T-helper 2 cell treated with Interferon-gamma antibody and Interleukin-4, amounts not matched to agents 5 μg/mL and 100 μg/mL, for 36 hours (primary cell): ENCODE data around the gene HOXD10.

Experiments
- DNase-seq: peaks from one replicate; pipeline ENCODE4 v3.0.0; 2021; ENCODE audit warnings: low spot score
- H3K27ac Mint-ChIP-seq: one replicate; pipeline ENCODE4 v1.8.0; 2021; ENCODE audit warnings: mild to moderate bottlenecking, mixed read lengths
- H3K27me3 Mint-ChIP-seq: one replicate; pipeline ENCODE4 v1.8.0; 2021; ENCODE audit warnings: low read depth, mixed read lengths
- H3K36me3 Mint-ChIP-seq: one replicate; pipeline ENCODE4 v1.8.0; 2021; ENCODE audit warnings: low read depth, mixed read lengths
- H3K4me1 Mint-ChIP-seq: one replicate; pipeline ENCODE4 v1.8.0; 2021; ENCODE audit warnings: low read depth, mixed read lengths
- H3K4me3 Mint-ChIP-seq: one replicate; pipeline ENCODE4 v1.8.0; 2022; ENCODE audit warnings: mild to moderate bottlenecking, moderate library complexity, mixed read lengths
- H3K9me3 Mint-ChIP-seq: one replicate; pipeline ENCODE4 v1.8.0; 2021; ENCODE audit warnings: mixed read lengths

Gene HOXD10

GRCh38 chr2:176154576-176155252 lies 38.1 kb downstream of the HOXD10 start:
- Mint-ChIP-seq H3K27ac (no peak overlapping the region), H3K4me1 (no peaks in the 10 kb centered on the region), H3K9me3 (no peaks in the 10 kb centered on the region), H3K36me3 (peaks cover 2% of the 10 kb centered on the region), H3K27me3 (peaks cover 84% of the 10 kb centered on the region), H3K4me3 (no peak overlapping the region)
- no peak for DNase-seq

GRCh38 chr2:176155356-176156044 lies 38.9 kb downstream of the HOXD10 start:
- Mint-ChIP-seq H3K4me1 (no peaks in the 10 kb centered on the region), H3K27me3 (peaks cover 82% of the 10 kb centered on the region), H3K27ac (no peak overlapping the region), H3K4me3 (no peak overlapping the region), H3K36me3 (peaks cover 2% of the 10 kb centered on the region), H3K9me3 (no peaks in the 10 kb centered on the region)
- DNase-seq, result no peak

GRCh38 chr2:176156301-176156806 lies 39.8 kb downstream of the HOXD10 start:
- no peak overlapping the region for H3K27ac Mint-ChIP-seq
- no peak for DNase-seq
- no peak overlapping the region for H3K4me3 Mint-ChIP-seq
- H3K36me3 Mint-ChIP-seq, result peaks cover 2% of the 10 kb centered on the region
- H3K27me3 Mint-ChIP-seq, result peaks cover 81% of the 10 kb centered on the region
- H3K9me3 Mint-ChIP-seq, result no peaks in the 10 kb centered on the region
- no peaks in the 10 kb centered on the region for H3K4me1 Mint-ChIP-seq

- H3K9me3 Mint-ChIP-seq, result no peaks in the 10 kb centered on the region
- H3K4me3 Mint-ChIP-seq, result no peak within 1 kb of the TSS
- peaks cover 83% of the 10 kb centered on the region for H3K27me3 Mint-ChIP-seq
- DNase-seq, result no peak
- H3K27ac Mint-ChIP-seq, result peak within 1 kb of the TSS; percentile 76
- H3K36me3 Mint-ChIP-seq, result peaks cover 2% of the 10 kb centered on the region
- no peaks in the 10 kb centered on the region for H3K4me1 Mint-ChIP-seq
These were observed 40.4 kb downstream of the HOXD10 start, which contains the start of gene HOXD3 for GRCh38 chr2:176156807-176157498. HOXD3 (plus strand) TSS chr2:176157307; CDS start chr2:176169115, 11,808 bp downstream.

GRCh38 chr2:176157499-176158185 lies 41.1 kb downstream of the HOXD10 start:
- DNase-seq, result no peak
- peaks cover 84% of the 10 kb centered on the region for H3K27me3 Mint-ChIP-seq
- H3K36me3 Mint-ChIP-seq, result peaks cover 2% of the 10 kb centered on the region
- H3K9me3 Mint-ChIP-seq, result no peaks in the 10 kb centered on the region
- no peak overlapping the region for H3K4me3 Mint-ChIP-seq
- H3K27ac Mint-ChIP-seq, result peak overlapping the region; percentile 76
- no peaks in the 10 kb centered on the region for H3K4me1 Mint-ChIP-seq

GRCh38 chr2:176158186-176158591 lies 41.6 kb downstream of the HOXD10 start:
- H3K4me1 Mint-ChIP-seq, result no peaks in the 10 kb centered on the region
- peaks cover 84% of the 10 kb centered on the region for H3K27me3 Mint-ChIP-seq
- no peak for DNase-seq
- H3K4me3 Mint-ChIP-seq, result no peak overlapping the region
- peaks cover 2% of the 10 kb centered on the region for H3K36me3 Mint-ChIP-seq
- no peaks in the 10 kb centered on the region for H3K9me3 Mint-ChIP-seq
- H3K27ac Mint-ChIP-seq, result peak overlapping the region; percentile 52

- H3K36me3 Mint-ChIP-seq, result peaks cover 2% of the 10 kb centered on the region
- peaks cover 5% of the 10 kb centered on the region for H3K9me3 Mint-ChIP-seq
- no peak for DNase-seq
- no peak overlapping the region for H3K4me3 Mint-ChIP-seq
- H3K27me3 Mint-ChIP-seq, result peaks cover 86% of the 10 kb centered on the region
- H3K27ac Mint-ChIP-seq, result no peak overlapping the region
- no peaks in the 10 kb centered on the region for H3K4me1 Mint-ChIP-seq
These were observed 42.5 kb downstream of the HOXD10 start for GRCh38 chr2:176158855-176159662.

- H3K4me1 Mint-ChIP-seq, result no peaks in the 10 kb centered on the region
- no peak overlapping the region for H3K4me3 Mint-ChIP-seq
- no peak overlapping the region for H3K27ac Mint-ChIP-seq
- peaks cover 87% of the 10 kb centered on the region for H3K27me3 Mint-ChIP-seq
- peaks cover 7% of the 10 kb centered on the region for H3K9me3 Mint-ChIP-seq
- no peak for DNase-seq
- peaks cover 2% of the 10 kb centered on the region for H3K36me3 Mint-ChIP-seq
These were observed 43.2 kb downstream of the HOXD10 start for GRCh38 chr2:176159663-176160250.

- no peaks in the 10 kb centered on the region for H3K4me1 Mint-ChIP-seq
- peaks cover 7% of the 10 kb centered on the region for H3K9me3 Mint-ChIP-seq
- H3K36me3 Mint-ChIP-seq, result peaks cover 2% of the 10 kb centered on the region
- no peak for DNase-seq
- H3K27me3 Mint-ChIP-seq, result peaks cover 87% of the 10 kb centered on the region
- no peak overlapping the region for H3K27ac Mint-ChIP-seq
- no peak overlapping the region for H3K4me3 Mint-ChIP-seq
These were observed 43.8 kb downstream of the HOXD10 start for GRCh38 chr2:176160251-176160985.

- Mint-ChIP-seq H3K27ac (peak overlapping the region; percentile 55), H3K27me3 (peaks cover 88% of the 10 kb centered on the region)
These were observed 44.6 kb downstream of the HOXD10 start for GRCh38 chr2:176160986-176161824.

GRCh38 chr2:176161825-176162626 lies 45.4 kb downstream of the HOXD10 start:
- DNase-seq, result no peak
- Mint-ChIP-seq H3K4me3 (no peak overlapping the region), H3K27ac (no peak overlapping the region), H3K36me3 (peaks cover 2% of the 10 kb centered on the region), H3K27me3 (peaks cover 90% of the 10 kb centered on the region), H3K4me1 (no peaks in the 10 kb centered on the region), H3K9me3 (peaks cover 7% of the 10 kb centered on the region)

More at GRCh38 chr2:176160986-176161824, 44.6 kb downstream of the HOXD10 start:
- Mint-ChIP-seq H3K4me3 (no peak overlapping the region), H3K36me3 (peaks cover 2% of the 10 kb centered on the region), H3K4me1 (no peaks in the 10 kb centered on the region), H3K9me3 (peaks cover 7% of the 10 kb centered on the region)
- DNase-seq, result no peak
